NK-92 (cell line): ENCODE results near the gene NRXN2.
"Not testable (repeated sequence)": the region's sequence is repeated elsewhere in the genome, so short reads cannot be mapped to it uniquely, and the experiment has no call there.

ENCODE experiments used
- DNase-seq: peaks from one replicate; lab custom pipeline; 2025; ENCODE audit not compliant: unreplicated experiment; lab: John Stamatoyannopoulos, UW

Gene NRXN2

DNA sequence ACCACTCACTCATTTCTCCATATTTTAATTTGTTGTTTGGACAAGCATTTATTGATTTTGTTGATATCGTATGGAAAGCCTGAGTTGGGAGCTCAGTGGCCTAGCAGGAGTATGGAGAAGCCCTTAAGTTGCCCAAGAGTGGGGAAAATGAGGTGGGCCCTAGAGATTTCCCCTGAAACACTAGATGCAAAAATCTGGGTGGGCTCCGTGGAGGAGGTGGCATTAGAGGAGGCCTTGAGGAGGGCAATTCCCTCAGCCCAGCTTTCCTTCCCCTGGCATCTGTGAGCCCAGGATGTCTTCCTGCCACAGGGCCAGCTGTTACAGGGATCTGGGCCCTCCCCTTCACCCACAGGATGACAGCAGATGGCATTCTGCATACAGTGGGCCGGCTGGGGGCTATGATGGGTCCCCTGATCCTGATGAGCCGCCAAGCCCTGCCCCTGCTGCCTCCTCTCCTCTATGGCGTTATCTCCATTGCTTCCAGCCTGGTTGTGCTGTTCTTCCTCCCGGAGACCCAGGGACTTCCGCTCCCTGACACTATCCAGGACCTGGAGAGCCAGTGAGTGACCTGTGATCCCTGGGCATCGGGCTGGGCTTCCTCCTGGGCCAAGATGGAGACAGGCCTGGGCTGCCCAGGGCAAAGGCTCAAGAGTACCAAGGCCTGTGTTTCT is 153.6 kb downstream of the NRXN2 start:
- DNase-seq = no peak

DNA sequence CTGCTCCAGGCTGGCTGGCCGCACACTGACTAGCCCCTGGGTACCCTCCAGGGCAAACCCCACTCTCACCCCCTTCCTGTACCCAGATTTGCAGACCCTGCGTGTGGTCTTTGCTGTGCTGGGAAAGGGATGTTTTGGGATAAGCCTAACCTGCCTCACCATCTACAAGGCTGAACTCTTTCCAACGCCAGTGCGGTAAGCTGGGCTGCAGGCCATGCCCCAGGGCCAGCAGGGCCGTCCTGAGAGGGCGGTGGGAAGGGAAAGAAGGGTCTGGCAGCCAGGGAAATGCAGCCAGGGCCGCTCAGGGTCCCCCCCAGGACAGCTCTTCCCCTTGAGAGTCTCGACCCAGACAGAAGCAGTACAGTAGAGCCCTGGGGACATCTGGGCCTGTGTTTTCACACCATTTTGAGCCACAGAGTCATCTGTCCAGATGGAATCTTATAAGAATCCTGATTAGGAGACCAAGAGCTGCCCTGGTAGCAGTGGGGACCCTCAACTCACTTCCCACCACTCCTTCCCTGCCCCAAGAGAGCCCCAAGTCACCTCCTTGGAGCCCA is 154.3 kb downstream of the NRXN2 start:
- DNase-seq = no peak

DNA sequence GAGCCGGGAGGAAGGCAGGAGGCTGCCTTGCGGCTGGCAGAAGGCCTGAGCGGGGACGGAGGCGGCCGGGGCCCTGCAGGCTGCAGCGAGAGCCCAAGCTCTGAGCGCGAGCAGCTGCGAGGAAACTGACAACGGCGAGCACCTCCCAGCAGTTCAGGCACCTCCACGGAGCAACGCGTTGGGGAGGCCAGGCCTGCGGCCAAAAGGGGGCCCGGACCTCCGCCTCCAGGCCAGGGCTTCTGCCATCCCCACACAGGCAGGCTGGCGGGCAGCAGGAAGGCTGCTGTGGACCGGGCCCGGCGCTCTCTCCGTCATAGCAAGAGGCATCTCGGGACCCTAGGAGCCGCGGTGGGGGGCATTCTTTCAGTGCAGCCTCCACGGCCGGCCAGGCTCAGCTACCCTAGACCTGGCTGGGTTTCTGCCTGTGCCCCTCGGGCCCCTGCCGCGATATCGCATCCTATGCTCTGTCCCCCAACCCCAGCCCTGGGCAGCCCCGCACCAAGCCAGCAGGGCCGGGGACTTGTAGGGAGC is 154.9 kb downstream of the NRXN2 start:
- DNase-seq = no peak

DNA sequence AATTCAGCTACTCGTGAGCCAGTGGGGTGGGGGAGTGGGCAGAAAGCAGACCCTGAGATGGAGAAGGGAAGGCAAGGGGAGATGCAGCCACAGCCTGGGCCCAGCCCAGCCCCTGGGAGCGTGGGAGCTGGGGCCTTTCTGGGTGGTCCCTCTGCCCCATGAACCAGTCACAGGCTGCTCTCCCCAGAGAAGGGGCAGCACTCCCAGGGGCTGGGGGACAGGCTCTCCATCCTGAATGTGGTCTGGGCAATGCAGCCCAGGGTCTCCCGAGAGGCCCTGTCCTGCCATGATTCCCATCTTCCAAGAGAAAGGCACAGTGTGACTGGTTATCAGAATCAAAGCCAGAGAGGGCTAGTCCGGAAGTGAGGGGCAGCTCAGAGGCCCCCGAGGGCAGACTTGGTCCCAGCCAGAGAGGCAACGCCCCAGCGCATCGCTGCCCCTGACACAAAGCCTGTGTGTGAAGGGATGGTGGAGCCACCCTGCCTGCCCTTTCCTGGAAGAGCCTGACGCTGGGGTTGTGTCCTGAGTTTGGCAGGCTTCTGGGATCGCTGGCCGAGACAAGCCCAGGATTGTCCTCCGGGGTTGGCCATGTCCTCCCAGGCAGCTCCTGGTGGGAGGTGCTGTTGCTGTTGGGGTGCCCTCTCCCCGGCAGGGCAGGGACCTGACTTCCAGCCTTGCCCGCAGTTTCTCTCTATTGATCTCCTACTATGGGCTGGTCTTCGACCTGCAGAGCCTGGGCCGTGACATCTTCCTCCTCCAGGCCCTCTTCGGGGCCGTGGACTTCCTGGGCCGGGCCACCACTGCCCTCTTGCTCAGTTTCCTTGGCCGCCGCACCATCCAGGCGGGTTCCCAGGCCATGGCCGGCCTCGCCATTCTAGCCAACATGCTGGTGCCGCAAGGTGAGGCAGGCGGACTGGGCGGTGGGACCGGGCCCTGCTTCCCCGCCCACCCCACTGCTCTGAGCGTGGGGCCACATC is 155.8 kb downstream of the NRXN2 start:
- DNase-seq = no peak

DNA sequence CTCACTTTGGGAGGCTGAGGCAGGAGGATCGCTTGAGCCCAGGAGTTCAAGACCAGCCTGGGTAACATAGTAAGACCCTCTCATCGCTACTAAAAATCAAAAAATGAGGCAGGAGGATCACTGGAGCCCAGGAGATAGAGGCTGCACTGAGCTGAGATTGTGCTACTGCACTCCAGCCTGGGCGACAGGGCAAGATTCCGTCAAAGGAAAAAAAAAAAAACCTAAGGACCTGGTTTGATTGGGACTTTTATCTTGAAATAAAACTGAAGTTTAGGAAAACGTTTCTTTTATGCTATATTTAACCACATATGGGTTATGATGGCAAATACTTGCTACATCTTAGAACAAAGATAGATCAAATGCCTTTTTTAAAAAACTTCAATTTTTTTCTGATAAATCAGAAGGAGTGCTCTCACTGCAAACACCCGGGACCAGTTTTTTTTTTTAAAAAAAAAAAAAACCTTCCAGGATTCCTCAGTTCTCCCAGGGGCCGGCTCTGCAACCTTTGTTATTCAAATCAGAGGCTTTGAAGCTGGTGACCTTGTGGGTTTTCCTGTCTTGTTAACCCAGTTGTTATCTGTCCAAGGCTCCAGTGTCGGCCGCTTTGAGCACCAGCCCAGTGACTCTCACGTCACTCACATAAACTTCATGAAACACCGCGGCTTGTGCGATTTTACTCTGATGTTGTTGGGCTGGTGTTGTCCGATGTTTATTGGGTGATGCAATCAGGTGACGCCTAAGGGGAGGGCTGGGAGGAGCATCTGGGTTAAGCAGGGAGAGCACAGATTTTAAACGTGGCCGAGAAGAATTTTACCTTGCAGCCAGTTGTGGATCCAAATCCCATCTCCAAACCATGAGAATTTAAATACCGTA is 156.7 kb downstream of the NRXN2 start:
- no peak for DNase-seq

DNA sequence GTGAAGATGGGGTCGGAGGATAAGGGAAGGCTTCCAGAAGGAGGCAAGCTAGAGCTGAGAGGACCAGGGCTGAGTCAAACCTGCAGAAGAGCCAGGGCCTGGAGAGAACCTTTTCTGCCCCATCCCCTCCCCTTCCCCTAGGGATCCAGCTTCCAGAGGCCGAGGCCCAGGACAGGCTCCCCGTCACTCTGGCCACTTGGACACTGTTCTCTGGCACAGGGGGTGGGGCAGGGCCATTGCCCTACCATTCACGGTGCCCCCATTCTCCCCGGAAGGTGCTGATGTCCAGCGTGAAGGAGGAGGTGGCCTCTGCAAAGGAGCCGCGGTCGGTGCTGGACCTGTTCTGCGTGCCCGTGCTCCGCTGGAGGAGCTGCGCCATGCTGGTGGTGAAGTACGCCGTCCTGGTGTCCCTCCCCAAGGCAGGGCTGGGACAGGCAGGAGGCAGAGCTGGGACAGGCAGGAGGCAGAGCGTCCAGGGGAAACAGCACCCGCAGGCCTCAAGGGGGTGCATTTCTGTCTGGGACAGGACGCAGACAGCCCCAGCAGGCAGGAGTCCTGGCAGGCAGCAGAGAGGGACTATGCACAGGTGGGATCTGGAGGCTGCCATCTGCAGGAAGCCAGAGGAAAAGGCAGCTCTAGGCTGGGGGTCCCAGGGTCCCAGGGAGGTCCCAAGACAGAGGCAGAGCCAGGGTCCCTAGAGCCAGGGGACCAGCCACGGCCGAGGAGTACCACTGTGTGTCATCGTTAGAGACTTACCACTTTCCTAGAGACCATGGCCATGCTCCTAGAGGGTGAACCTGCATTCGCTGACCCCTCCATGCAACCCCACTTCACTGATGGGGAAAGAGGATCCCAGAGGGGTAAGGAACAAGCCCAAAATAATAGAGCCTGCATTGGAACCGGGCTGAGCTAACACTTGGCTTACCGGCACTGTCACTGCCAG is 157.8 kb downstream of the NRXN2 start:
- no peak for DNase-seq

DNA sequence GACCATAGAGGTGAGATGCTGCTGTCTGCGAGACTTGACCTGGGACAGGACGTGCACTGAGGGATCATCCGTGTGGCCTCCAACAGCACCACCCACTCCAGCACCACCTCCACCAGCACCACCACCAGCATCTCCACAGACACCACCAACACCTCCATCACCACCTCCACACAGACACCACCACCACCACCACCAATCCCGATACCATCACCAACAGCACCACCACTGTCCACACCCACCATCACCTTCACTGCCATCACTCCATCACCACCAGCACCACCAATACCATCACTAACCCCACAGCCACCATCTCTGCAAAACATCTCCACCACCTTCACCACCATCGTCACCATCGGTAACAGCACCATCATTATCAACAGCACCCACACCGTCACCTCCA is 158.6 kb downstream of the NRXN2 start:
- DNase-seq = no peak

DNA sequence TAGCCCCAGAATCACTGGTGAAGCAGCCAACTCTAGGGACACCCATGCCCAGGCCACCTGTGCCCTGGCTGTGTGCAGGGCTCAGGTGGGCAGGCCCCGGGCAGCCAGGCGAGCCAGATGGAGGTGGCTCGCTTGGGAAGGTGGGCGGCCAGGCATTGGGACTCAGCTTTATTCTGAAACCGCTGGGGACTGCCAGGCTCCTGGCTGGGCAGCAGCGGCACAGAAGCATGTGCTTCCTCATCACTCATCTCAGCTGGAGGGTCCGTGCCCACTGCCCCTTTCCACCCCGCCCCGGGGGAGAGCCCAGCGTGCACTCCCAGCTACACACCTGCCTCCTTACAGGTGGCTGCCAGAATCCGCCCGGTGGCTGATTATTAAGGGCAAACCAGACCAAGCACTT is 159.0 kb downstream of the NRXN2 start:
- DNase-seq = no peak

DNA sequence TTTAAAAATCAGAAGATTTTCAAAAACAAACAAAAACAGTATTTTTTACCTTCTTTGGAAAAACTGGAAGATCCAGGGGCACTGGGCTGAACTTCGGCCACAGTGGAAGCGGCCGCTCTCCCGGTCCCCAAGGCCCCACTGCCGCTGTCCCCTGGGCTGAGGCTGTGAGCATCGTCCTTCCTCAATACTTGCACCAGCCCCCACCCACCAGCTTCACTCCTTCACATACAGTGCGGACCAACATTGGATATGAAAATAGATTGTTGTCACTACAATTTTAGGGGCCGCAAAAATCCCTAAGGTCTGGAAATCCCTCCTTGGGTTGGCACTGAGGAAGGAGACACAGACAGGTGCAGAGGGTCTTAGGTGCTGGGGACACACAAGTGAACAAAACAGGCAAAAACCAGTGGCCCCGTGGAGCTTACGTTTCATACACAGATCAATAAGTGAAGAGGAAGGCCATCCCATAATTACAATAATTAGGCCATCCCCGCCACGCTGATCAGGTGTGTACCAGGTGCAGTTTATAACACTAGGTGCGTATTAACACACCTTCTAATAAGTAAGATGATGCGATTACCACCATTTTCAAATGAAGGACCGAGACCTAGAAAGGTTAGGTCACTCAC is 160.2 kb downstream of the NRXN2 start:
- no peak for DNase-seq

DNA sequence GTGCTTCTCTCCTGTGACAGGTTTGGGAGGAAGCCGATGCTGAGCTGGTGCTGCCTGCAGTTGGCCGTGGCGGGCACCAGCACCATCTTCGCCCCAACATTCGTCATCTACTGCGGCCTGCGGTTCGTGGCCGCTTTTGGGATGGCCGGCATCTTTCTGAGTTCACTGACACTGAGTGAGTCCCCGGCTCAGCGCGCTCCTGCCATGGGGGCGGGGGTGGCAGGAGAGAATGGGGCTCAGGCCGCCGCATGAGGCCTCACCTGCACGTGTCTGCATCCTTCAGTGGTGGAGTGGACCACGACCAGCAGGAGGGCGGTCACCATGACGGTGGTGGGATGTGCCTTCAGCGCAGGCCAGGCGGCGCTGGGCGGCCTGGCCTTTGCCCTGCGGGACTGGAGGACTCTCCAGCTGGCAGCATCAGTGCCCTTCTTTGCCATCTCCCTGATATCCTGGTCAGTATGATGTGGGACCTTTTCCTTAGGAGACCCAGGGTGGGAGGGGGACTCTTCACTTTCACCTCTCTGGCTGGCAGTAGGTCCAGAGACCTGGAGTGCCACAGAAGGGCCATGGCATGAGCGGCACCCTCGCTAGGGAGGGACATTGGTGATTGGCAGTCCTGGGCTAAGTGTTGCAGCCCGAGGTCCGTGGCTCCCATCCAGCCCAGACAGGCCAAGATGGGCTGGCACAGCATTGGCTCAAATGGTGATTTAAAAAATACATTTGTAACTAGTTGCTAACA is 160.8 kb downstream of the NRXN2 start:
- no peak for DNase-seq

DNA sequence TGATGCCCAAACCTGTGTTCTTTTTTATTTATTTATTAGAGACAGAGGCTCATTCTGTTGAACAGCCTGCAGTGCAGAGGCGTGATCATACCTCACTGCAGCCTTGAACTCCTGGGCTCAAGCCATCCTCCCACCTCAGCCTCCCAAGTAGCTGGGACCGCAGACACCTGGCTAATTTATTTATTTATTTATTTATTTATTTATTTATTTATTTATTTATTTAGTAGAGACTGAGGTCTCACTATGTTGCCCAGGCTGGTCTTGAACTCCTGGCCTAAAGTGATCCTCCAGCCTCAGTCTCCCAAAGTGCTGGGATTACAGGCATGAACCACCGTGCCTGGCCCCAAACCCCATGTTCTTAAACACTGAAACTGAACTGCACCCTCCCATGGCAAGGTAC is 161.6 kb downstream of the NRXN2 start:
- DNase-seq = not testable (repeated sequence)

DNA sequence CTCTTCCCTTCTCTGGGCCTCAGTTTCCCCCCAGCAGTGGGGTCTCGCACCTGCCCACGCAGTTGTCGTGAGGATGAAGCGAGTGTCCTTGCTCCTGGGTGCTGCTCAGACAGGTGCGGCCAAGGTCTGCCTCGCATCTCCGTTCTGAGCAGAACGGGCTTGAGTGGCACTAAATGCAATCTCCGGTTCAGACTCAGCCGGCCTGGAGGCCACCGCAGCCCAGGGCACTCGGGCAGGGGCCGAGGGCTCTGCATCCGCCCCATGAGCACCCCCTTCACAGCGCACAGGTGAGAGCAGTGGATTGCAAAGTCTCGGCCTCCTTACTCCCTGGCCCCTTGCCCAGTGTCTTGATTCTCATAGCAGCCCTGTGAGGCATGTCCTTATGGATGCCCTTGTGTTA is 162.1 kb downstream of the NRXN2 start:
- DNase-seq = no peak

DNA sequence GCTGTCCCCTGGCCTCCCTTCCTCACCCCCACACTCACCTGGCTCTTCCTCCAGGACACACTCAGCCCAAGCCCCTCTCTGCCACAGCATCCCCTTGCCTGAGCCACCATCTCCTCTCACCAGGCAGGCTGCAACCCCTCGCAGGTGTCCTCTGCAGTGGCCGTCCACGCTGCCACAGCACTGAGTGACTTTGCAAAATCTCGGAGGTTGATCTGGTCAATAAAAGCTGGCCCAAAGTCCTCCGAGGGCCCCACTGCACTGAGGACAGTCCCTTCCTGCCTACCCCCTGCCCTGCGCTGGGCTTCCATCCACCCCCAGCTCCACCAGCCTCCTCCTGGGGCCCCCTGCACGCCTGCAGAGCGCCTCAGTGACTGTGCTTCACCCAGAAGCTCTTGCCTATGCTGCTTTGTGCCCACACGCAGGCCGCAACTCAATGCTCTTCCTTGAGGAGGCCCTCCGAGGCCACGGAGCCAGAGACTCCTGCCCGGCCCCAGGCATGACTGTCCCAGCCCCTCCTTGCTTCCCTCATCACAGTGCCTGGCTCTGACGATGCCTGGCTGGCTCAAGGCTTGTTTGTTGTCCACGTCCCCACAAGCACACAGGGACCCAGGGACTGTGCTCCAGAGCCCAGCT is 162.7 kb downstream of the NRXN2 start:
- no peak for DNase-seq

DNA sequence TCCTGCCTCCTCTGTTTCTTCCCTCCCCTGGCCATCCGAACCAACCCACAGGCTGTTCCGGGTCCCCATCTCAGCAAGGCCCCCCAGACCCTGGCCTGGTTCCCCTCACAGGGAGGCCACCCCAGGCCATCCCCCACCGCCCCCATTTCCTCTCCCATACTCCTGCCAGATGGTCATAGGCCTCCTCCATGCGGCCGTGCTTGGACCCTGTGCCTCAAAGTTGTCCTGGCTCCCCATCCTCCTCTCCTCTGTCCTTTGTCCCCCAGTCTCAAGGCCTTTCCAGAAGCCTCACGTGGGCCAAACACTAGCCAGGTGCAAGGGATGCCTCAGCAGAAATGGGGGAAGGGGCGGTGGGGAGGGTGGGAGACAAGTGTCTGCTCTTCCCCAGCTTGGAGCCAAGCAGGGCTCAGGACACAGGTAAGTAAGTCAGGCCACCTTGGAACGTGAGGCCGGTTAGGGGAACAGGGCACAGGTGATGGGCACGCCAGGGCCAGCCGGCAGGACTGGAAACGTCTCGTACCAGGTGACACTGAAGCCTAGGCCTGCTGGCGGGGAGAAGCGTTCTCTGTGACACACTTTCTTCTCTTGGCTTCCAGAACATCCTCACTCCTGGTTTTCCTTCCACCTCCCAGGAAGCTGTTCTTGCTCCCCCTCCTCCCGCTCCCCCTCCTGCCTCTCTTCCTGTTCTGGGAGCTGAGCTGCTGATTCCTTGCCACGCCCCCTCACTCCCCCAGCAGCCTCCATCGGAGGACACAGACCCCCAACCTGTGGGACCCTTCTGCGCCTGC is 163.5 kb downstream of the NRXN2 start:
- DNase-seq = no peak

DNA sequence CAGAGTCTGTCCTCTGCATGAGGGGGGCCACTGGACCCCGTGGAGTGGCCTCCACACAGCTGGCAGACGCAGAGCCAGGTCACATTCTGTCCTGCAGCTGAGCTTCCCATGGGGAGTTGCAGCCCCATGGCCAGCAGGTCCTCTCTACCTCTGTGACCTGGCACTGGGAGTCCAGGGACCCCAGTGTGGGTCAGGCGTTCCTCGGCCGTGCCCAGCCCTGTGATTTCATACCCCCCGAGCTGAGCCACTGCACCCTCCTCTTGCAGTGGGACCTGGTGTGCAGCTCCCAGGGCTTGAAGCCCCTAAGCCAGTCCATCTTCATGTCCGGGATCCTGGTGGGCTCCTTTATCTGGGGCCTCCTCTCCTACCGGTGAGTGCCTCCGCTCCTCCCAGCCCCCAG is 164.1 kb downstream of the NRXN2 start:
- DNase-seq = no peak

DNA sequence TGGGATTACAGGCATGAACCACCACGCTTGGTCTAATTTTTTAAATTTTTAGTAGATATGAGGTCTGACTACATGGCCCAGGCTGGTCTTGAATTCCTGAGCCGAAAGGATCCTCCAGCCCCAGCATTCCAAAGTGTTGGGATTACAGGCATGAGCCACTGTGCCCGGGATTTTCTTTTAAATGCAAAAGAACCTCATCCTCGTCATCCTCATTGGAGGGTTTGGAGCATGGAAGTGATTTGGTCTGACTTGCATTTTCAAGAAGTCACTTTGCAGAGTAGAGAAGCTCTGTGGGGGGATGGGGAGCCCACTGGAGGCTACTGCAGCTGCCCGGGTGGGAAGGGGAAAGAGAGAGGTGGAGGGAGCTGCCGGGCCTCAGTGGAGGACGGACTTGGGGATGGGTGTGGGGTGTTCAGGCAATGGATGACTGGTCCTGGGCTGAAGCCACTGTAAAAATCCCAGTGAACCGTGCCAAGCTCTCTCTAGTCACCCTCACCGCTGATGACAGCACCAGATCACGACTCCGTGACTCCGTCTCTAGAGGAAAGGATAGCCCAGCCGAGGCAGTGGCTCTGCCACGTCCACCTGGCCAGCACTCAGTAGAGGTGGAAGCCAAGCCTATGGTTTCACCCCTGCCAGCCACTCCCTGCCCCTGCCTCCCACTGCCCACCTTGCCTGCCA is 164.8 kb downstream of the NRXN2 start:
- no peak for DNase-seq
